GM12892 (cell line): ENCODE data around the gene EFEMP2.
A peak's percentile ranks its signal among the peaks of the same experiment; 100 is the strongest.
"Not testable (repeated sequence)": the region's sequence is repeated elsewhere in the genome, so short reads cannot be mapped to it uniquely, and the experiment has no call there.

Experiments used
- DNase-seq: peaks from one replicate; pipeline ENCODE4 v3.0.0; 2011; ENCODE audit not compliant: insufficient read length
- FAIRE-seq: peaks from 2 replicates; lab custom pipeline; 2011; peaks lifted over from hg19 to GRCh38; lab: Jason Lieb, UNC
- POLR2A ChIP-seq: IDR thresholded peaks from 2 replicates; pipeline ENCODE4 v1.6.1; 2011; ENCODE audit warnings: low read depth, low read length, control low read depth
- POLR2AphosphoS5 ChIP-seq: IDR thresholded peaks from 2 replicates; pipeline ENCODE4 v1.6.1; 2011; ENCODE audit warnings: low read depth, low read length, control low read depth
- TAF1 ChIP-seq: IDR thresholded peaks from 2 replicates; pipeline ENCODE4 v1.6.1; 2011; ENCODE audit warnings: low read depth, mild to moderate bottlenecking, control low read depth, low read length, borderline replicate concordance

Gene EFEMP2

DNA sequence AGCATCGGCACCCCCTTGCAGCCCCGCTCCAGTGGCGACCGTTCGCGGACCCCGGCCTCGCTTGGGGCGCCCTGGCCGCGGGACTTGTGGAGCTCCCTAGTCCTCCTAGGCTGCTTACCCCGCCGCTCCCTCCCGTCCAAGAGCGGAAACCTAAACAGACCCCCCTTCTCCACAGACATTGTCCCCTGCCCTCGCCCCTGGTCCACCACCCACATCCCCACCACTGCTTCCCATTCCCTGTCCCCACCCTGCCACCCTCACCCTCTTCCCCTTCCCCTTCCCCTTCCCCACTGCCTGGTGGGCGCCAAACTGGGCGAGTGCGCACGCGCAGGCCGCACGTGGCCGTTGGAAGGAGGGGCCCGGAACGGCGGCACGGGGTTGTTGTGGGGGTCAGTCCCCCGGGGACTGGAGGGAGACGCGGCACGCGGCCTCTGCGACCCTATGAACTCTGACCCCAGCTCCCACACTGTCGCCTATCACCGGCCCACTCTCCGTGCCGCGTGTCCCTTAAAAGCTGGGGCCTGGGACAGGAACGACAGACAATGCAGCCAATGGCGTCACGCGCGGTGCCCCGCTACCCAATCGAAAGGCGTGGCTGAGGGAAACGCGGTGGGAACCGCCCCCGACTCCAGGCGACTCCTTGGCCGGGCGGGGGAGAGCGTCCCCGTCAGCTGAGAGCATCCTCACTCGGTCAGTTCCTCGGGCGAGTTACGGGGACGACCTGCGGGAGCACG, 39.1 kb downstream of the EFEMP2 start, which contains the start of gene SNX32:
Gene SNX32, plus strand, starts transcription at position 667 of the 734 bp plus-strand sequence. CDS start 103 bp downstream, outside the sequence.
- TF ChIP-seq POLR2AphosphoS5 (no peak), POLR2A (peak; percentile 46; the same call in 1 of the 2 replicates), TAF1 (0 out of 2 replicates have a peak, but pooled peaks have one; percentile 6)
- DNase-seq (peak; percentile 98), FAIRE-seq (peak; percentile 100)

DNA sequence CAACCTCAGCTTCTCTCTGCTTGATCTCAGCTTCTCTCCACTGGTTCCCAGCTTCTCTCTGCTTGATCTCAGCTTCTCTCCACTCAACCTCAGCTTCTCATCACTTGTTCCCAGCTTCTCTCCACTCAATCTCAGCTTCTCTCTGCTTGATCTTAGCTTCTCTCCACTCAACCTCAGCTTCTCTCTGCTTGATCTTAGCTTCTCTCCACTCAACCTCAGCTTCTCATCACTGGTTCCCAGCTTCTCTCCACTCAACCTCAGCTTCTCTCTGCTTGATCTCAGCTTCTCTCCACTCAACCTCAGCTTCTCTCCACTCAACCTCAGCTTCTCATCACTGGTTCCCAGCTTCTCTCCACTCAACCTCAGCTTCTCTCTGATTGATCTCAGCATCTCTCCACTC, 40.4 kb downstream of the EFEMP2 start:
- FAIRE-seq: peak; percentile 56
- DNase-seq: not testable (repeated sequence)

DNA sequence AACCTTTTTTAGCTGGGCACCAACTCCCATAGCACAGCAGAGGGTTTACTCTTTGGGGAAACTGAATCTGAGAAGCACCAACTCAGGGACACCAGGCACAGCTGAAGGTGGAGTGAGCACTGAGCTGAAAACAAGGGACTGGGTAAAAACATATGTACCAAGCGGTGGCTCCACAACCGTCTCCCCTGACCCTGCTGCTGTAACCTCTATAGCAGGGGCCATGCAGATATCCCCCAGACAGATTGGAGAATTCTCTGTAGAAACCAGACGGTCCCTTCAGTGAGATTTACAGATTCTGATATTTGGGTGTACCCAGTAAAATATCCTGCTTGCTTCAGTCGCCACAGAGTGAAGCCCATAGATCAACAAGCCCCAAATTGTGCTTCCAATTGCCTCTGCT, 43.1 kb downstream of the EFEMP2 start:
- TF ChIP-seq POLR2A (no peak), POLR2AphosphoS5 (no peak), TAF1 (no peak)
- DNase-seq: no peak
- FAIRE-seq: no peak

DNA sequence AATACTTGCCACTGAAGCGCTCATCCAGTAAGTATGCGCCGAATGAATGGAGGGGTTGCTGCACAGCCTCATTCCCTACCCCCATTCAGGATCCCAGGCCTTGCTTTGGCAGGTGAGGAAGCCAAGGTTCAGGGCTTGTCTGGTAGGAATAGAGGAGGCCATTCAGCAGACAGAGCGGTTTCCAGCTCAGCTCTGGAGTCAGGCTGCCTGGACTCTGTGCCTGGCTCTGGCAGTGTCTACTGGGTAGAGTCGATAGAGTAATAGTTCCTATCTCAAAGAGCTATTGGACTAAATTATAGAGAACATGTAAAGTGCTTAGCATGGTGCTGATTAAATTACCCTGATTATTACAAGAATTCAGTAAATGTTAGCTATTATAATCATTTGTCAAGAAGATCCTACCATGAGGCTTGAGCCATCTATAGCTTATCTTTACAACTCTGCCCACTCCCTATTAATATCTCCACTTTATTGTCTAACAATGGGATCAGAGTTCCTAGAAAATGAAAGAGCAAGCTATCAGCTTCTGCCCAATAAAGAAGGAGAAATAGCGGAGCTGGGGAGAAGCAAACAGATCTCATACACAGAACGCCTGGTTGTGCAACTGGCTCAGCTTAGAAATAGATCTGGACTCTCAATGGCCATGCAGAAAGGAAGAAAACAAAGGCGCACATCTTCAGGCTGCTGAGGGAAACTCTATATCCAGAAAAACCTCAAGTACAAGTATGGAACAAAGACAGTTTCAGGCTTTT, 45.4 kb downstream of the EFEMP2 start:
- FAIRE-seq (no peak), DNase-seq (no peak)
- TF ChIP-seq POLR2AphosphoS5: no peak
- no peak for TF ChIP-seq TAF1
- no peak for TF ChIP-seq POLR2A

DNA sequence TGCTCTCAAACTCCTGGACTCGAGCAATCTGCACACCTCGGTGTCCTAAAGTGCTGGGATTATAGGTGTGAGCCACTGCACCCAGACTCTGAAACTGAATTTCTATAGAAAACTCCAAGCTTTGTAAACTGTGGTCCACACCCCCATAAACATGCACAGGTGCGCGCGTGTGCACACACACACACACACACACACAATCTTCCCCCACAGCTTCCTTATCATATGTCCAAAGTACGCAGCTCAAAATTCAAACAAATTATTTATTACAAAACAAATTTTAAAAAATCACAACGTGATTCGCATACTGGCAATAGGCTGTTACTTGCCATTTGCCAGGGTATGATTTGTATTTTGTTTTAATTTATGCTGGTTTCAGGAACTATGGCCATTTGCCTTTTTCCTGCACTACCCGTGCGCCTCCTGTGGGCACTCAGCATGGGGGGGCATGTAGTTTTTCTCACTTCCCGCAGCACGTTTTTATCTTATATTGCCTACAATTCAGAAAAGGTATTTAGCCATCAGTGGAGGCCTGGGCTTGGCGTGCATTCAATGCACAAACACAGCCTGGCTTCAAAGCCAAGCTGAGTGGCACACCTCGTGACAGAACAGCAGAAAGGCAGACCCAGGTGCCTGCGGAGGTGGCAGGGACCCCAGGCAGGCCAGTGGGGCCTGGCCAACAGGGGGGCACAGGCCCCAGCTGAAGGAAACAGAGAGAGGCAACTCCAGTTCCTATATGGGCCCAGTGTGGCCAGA, 49.6 kb downstream of the EFEMP2 start:
- no peak for DNase-seq
- TF ChIP-seq TAF1 (no peak), POLR2AphosphoS5 (no peak), POLR2A (no peak)
- FAIRE-seq: no peak

DNA sequence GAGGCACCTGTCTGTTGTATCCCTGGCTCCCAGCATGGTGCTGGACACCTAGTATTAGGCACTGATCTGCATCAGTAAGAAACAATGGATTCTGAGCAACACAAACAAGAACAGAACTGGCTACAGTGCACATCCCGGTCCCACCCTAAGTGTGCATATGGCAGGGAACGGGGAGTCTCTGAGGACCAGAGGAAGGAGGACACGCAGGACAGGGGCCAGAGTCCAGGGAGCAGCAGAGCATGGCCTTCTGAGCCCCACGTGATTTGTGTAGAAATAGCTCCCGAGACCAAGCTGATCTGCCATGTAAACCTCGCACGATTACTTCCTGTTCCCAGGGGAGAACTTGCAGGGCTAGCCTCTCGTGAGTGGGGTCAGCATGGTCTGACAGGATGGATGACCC, 51.5 kb downstream of the EFEMP2 start:
- FAIRE-seq (no peak), DNase-seq (no peak)
- TF ChIP-seq POLR2AphosphoS5 (no peak), TAF1 (no peak), POLR2A (no peak)

DNA sequence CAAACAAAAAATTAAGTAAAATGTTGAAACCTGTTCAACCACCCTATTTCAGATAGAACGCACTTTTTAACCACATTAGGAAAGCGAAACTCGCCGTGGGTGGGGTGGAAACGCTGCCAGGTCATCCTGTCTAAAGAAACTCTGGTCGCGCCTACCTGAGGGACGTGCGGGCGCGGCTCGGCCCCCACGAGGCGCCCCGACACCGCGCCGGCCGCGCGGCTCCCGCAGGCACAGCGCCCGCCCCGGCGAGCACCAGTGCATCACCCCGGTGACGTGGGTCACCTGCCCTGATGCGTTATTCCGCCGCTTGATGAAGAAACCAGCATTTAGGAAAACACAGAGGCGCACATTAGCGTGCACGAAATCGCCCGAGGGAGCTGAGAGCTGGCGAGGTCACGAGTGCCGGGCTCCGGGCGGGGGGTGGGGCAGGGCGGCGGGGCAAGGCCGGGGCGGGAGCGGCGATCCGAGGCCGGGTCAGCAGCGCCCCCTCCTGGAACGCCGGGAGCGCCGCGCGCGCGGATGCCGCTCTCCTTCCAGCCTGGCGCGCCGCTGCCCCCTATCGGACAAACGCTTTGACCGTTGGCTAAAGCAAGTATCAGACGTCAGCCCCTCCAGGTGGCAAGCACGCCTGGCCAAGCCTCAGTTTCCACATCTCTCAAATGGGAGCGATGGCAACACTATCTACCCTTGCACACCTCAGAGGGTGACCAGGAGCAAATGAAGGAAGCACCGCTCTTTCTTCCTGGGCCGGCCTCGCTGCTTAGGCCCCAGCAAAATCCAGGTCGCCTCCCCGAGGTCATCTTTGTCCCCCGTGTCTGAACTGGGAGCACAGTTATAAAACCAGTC, 54.5 kb downstream of the EFEMP2 start:
- TF ChIP-seq POLR2AphosphoS5 (no peak), POLR2A (no peak), TAF1 (no peak)
- peak; percentile 93 for DNase-seq
- FAIRE-seq: peak; percentile 96

DNA sequence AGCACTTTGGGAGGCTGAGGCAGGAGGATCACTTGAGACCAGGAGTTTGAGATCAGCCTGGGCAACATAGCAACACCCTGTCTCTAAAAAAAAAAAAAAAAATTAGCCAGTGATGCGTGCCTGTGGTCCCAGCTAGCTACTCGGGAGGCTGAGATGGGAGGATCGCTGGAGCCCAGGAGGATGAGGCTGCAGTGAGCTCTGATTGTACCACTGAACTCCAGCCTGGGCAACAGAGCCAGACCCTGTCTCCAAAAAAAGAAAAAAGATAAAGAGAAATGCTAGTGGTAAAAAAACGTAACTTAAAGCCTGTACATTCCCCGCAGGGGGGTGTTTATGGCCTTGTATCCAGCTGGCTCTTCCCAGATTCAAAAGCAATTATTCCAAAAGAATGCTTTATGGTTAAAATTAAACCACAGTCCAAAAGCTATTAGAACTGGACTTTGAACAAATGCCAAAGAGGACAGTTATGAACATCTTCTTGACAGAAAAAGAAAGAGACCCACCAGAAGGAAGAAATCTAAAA, 55.2 kb downstream of the EFEMP2 start:
- FAIRE-seq (peak; percentile 51), DNase-seq (no peak)
- no peak for TF ChIP-seq TAF1

DNA sequence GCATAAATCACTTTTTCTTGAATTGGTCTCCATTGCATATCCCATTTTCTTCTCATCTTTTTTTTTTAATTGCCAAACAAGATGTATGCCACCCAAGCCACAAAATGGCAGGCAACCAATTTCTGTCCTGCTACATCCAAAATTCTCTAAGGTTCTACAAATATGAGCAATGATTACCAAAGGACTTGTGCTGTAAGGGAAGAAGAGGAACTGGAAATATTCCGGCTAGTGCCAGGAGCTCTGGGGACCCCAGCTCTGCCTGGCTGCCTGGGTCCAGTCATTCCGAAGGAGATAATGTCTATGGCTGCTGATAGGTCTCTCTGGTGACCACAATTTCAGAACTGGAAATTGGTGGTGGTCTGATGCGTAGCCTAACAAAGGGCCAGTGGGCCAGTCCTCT, 55.9 kb downstream of the EFEMP2 start:
- FAIRE-seq: no peak
- no peak for DNase-seq
- TF ChIP-seq TAF1 (no peak), POLR2A (no peak), POLR2AphosphoS5 (no peak)
